SK-N-MC (cell line): Measurements from ENCODE around the gene TGFB2.

Source experiments
- EZH2 ChIP-seq: fragments of 200-600 bp; sonication (generic); IDR thresholded peaks from one replicate; pipeline ENCODE4 v1.6.1; 2017; ENCODE audit warnings: antibody characterized with exemption
- POLR2AphosphoS5 ChIP-seq: IDR thresholded peaks from 2 replicates; pipeline ENCODE4 v1.6.1; 2012; ENCODE audit warnings: mild to moderate bottlenecking, low read depth, low read length, borderline replicate concordance

DNA sequence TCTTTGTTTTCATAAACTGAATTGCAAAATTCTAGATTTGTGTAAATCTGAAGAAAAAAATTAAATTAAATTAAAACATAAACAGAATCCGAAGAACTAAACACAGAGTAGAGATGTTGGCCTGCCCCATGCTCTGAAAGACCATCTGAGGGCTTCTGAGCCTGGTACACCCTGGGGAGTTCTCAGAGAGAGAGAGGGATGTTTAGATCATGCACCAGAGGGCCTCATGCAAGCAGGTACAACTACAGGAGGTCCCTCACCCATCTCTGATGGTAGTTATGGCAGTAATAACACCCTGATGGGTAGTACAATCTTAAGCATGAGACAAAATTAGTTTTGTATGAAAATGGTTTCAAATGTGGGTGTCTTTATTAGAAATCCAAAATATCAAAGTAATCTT is 127.7 kb downstream of the TGFB2 start:
- TF ChIP-seq POLR2AphosphoS5 (no peak), EZH2 (no peak)
